Measurements from ENCODE around the gene DCAF8L2. TPM values are rescaled to one million over a fixed set of nuclear protein-coding genes. Genes with fewer than 3 reads are reported as not detected.
"Not testable (repeated sequence)": the region's sequence is repeated elsewhere in the genome, so short reads cannot be mapped to it uniquely, and the experiment has no call there.

Gene DCAF8L2
- total RNA-seq, 2 experiments from 2014 or later: not detected

DNA sequence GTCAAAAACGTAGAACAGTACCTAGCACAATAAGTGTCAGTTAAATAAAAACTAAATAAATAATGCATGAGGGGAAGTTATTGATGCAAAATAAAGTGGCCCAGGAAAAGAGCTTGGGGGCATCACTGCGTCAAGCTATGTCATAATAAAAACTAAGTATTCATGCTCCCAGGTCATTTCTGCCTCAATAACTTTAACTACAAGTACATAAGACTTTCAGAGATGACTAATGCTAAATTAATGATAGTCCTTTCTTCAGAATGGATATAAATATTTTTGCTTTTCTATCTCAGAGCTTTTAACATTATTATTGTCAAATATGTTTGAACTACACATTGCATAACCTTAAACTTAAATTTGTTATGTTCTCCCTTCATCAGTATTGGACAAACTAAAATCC, 125.5 kb downstream of the DCAF8L2 start:
- no peak for ATAC-seq (ENCODE audit: low read depth)
- H3K4me3 Mint-ChIP-seq: no peak overlapping the region

GRCh38 chrX:27728291-27728690, 138.1 kb downstream of the DCAF8L2 start:
- no peaks in the 10 kb centered on the region for H3K4me1 Mint-ChIP-seq
- H3K27ac Mint-ChIP-seq: no peak overlapping the region
- no peak overlapping the region for H3K4me3 Mint-ChIP-seq
- H3K36me3 Mint-ChIP-seq: no peaks in the 10 kb centered on the region
- peaks cover 2% of the 10 kb centered on the region for H3K9me3 Mint-ChIP-seq
- no peak for DNase-seq
- no peak for ATAC-seq (ENCODE audit: low read depth)
- H3K27me3 Mint-ChIP-seq: no peaks in the 10 kb centered on the region
- POLR2A ChIA-PET: no interaction called here

More for the DNA sequence above, 125.5 kb downstream of the DCAF8L2 start:
- Mint-ChIP-seq H3K9me3 (no peaks in the 10 kb centered on the region), H3K27me3 (no peaks in the 10 kb centered on the region), H3K36me3 (no peaks in the 10 kb centered on the region), H3K27ac (no peak overlapping the region), H3K4me1 (no peaks in the 10 kb centered on the region)
- POLR2A ChIA-PET: no interaction called here
- DNase-seq: no peak

- ATAC-seq (ENCODE audit: low read depth): no peak
- no peaks in the 10 kb centered on the region for H3K4me1 Mint-ChIP-seq
- H3K9me3 Mint-ChIP-seq: peaks cover 2% of the 10 kb centered on the region
- POLR2A ChIA-PET: no interaction called here
- H3K27ac Mint-ChIP-seq: no peak overlapping the region
- no peaks in the 10 kb centered on the region for H3K36me3 Mint-ChIP-seq
- no peak overlapping the region for H3K4me3 Mint-ChIP-seq
- no peaks in the 10 kb centered on the region for H3K27me3 Mint-ChIP-seq
- no peak for DNase-seq
Measured at GRCh38 chrX:27731962-27732361, 141.8 kb downstream of the DCAF8L2 start.

DNA sequence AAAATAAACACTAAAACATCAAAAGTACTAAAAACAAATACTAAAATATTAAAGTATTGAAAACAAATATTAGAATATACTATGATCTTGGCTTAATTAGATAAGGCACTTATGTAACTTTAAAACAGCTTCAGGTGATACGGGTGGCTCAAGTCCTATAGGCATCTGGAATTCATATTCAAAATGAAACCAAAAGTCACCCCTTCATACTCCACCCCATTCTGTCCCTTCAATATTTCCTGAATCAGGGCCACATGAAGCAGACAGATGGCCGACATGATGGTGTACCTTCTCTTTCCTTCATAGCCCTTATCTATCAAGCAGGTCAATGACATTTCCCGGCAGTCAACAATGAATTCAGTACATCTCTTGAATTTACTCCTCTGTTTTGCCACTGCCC, 145.8 kb downstream of the DCAF8L2 start:
- POLR2A ChIA-PET: no interaction called here
- Mint-ChIP-seq H3K4me3 (no peak overlapping the region), H3K27ac (no peak overlapping the region), H3K27me3 (no peaks in the 10 kb centered on the region), H3K4me1 (no peaks in the 10 kb centered on the region), H3K9me3 (peaks cover 2% of the 10 kb centered on the region), H3K36me3 (no peaks in the 10 kb centered on the region)
- DNase-seq (no peak), ATAC-seq (ENCODE audit: low read depth) (no peak)

DNA sequence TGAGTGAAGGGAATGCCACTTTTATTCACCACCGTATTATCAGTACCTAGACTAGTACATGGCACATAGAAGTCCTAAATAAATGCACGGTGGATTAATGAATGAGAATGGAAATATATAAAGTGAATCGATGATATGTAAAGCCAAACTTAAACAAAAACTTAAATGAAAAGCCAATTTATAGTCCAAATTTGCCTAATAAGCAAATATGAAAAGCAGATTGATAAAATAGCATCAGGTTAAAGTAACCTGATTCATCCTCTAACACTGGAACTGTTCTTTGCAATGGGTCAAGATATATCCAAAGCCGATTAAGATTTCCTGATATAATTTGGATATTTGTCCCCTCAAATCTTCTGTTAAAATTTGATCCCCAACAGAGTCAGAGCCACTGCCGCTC, 150.8 kb downstream of the DCAF8L2 start:
- Mint-ChIP-seq H3K27me3 (no peaks in the 10 kb centered on the region), H3K4me3 (no peak overlapping the region), H3K9me3 (no peaks in the 10 kb centered on the region), H3K4me1 (no peaks in the 10 kb centered on the region), H3K27ac (no peak overlapping the region), H3K36me3 (no peaks in the 10 kb centered on the region)
- POLR2A ChIA-PET: no interaction called here
- ATAC-seq (ENCODE audit: low read depth) (no peak), DNase-seq (no peak)

GRCh38 chrX:27743521-27743920, 153.4 kb downstream of the DCAF8L2 start:
- H3K4me1 Mint-ChIP-seq; H3K27me3 Mint-ChIP-seq; ATAC-seq (ENCODE audit: low read depth); POLR2A ChIA-PET; H3K4me3 Mint-ChIP-seq; H3K9me3 Mint-ChIP-seq; DNase-seq; H3K36me3 Mint-ChIP-seq; H3K27ac Mint-ChIP-seq: not testable (repeated sequence)

DNA sequence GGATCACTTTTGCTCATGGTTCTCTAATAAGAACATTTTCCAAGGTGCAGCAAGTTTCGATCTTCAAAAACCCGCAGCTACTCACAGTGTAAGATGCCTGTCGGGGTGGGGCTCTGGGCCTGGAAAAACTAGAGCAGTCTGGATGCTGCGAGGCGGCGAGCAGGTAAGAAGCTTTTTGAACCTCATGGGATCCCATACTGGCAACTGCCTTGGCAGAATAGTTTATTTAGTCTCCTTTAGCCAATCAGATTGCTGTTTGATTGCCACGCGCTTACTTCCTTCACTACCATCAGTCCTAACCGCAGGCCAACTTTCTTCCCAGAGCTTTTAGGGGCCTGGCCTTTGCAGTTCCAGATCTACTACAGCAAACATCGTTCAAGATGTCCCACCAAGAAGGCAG, 156.4 kb downstream of the DCAF8L2 start:
- H3K4me3 Mint-ChIP-seq: no peak overlapping the region
- H3K27me3 Mint-ChIP-seq: no peaks in the 10 kb centered on the region
- H3K27ac Mint-ChIP-seq: no peak overlapping the region
- POLR2A ChIA-PET: no interaction called here
- ATAC-seq (ENCODE audit: low read depth) (no peak), DNase-seq (no peak)
- no peaks in the 10 kb centered on the region for H3K9me3 Mint-ChIP-seq
- H3K36me3 Mint-ChIP-seq: no peaks in the 10 kb centered on the region
- no peaks in the 10 kb centered on the region for H3K4me1 Mint-ChIP-seq

GRCh38 chrX:27750298-27750697, 160.2 kb downstream of the DCAF8L2 start:
- H3K27me3 Mint-ChIP-seq; H3K9me3 Mint-ChIP-seq; H3K36me3 Mint-ChIP-seq; ATAC-seq (ENCODE audit: low read depth); POLR2A ChIA-PET; H3K27ac Mint-ChIP-seq; DNase-seq; H3K4me3 Mint-ChIP-seq; H3K4me1 Mint-ChIP-seq: not testable (repeated sequence)

- Mint-ChIP-seq H3K4me1 (no peaks in the 10 kb centered on the region), H3K27ac (no peak overlapping the region), H3K9me3 (no peaks in the 10 kb centered on the region), H3K27me3 (no peaks in the 10 kb centered on the region), H3K36me3 (no peaks in the 10 kb centered on the region), H3K4me3 (no peak overlapping the region)
- DNase-seq: no peak
- ATAC-seq (ENCODE audit: low read depth): no peak
- POLR2A ChIA-PET: no interaction called here
Measured at GRCh38 chrX:27751976-27752375, 161.8 kb downstream of the DCAF8L2 start.

GRCh38 chrX:27765718-27766117, 175.6 kb downstream of the DCAF8L2 start:
- no peak for ATAC-seq (ENCODE audit: low read depth)
- DNase-seq: no peak
- Mint-ChIP-seq H3K9me3 (no peaks in the 10 kb centered on the region), H3K27ac (no peak overlapping the region), H3K27me3 (no peaks in the 10 kb centered on the region), H3K4me3 (no peak overlapping the region), H3K4me1 (no peaks in the 10 kb centered on the region), H3K36me3 (no peaks in the 10 kb centered on the region)
- POLR2A ChIA-PET: no interaction called here

GRCh38 chrX:27767387-27767786, 177.2 kb downstream of the DCAF8L2 start:
- Mint-ChIP-seq H3K27me3 (no peaks in the 10 kb centered on the region), H3K27ac (no peak overlapping the region), H3K4me1 (no peaks in the 10 kb centered on the region), H3K36me3 (no peaks in the 10 kb centered on the region), H3K4me3 (no peak overlapping the region), H3K9me3 (no peaks in the 10 kb centered on the region)
- POLR2A ChIA-PET: no interaction called here
- ATAC-seq (ENCODE audit: low read depth) (no peak), DNase-seq (no peak)

GRCh38 chrX:27775984-27776383, 185.8 kb downstream of the DCAF8L2 start:
- no peak overlapping the region for H3K4me3 Mint-ChIP-seq
- H3K27me3 Mint-ChIP-seq: no peaks in the 10 kb centered on the region
- no peaks in the 10 kb centered on the region for H3K9me3 Mint-ChIP-seq
- POLR2A ChIA-PET: no interaction called here
- H3K36me3 Mint-ChIP-seq: no peaks in the 10 kb centered on the region
- ATAC-seq (ENCODE audit: low read depth) (no peak), DNase-seq (no peak)
- H3K4me1 Mint-ChIP-seq: no peaks in the 10 kb centered on the region
- no peak overlapping the region for H3K27ac Mint-ChIP-seq

DNA sequence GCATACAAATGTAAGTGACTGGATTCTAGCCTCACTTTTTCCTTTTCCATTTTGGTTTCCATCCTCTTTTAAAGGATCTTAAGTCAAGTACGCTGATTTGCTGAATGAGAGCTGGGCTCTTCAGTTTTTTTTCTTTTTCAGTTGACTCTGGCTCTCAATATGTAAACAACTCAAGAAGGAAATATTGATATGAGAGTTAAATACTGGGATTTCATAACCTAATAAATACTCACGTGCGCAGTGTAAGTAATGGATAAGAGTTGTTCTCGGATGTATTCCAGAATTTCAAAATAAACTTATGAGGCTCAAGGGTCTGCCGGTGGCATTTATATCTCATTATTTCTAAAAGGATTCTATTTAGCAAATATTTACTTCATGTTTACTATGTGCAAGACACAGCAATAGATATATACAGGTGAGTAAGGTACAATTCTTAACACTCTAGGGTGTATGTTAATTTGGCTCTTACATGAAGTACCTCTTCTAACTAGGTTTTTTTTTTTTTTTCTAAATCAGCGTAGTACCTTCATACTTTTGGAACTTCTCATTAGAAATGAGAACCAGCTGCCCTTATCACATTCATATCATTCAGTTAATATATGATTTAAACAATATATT, 206.6 kb downstream of the DCAF8L2 start:
- Mint-ChIP-seq H3K4me1 (no peaks in the 10 kb centered on the region), H3K36me3 (no peaks in the 10 kb centered on the region), H3K27me3 (no peaks in the 10 kb centered on the region), H3K9me3 (no peaks in the 10 kb centered on the region), H3K27ac (no peak overlapping the region), H3K4me3 (no peak overlapping the region)
- DNase-seq: no peak
- no peak for ATAC-seq (ENCODE audit: low read depth)
- POLR2A ChIA-PET: no interaction called here

- DNase-seq (no peak), ATAC-seq (ENCODE audit: low read depth) (no peak)
- H3K4me3 Mint-ChIP-seq: no peak overlapping the region
- no peaks in the 10 kb centered on the region for H3K36me3 Mint-ChIP-seq
- H3K9me3 Mint-ChIP-seq: no peaks in the 10 kb centered on the region
- H3K27me3 Mint-ChIP-seq: no peaks in the 10 kb centered on the region
- H3K4me1 Mint-ChIP-seq: no peaks in the 10 kb centered on the region
- no peak overlapping the region for H3K27ac Mint-ChIP-seq
- POLR2A ChIA-PET: no interaction called here
Measured at GRCh38 chrX:27797575-27797974, 207.4 kb downstream of the DCAF8L2 start.

Measured in activated naive CD8-positive, alpha-beta T cell treated with anti-CD3 and anti-CD28 coated beads, Interleukin-2, amount 10 ng/mL, durations not matched to agents 7 days and 5 days (primary cell).